Hepatocyte (in vitro differentiated cells): Measurements from ENCODE around the gene SH3GL3.

Experiments
- CTCF ChIP-seq: fragments of 200-600 bp; sonication (generic); IDR thresholded peaks from 2 replicates; pipeline ENCODE4 v1.5.1; 2016; ENCODE audit warnings: antibody characterized with exemption, mild to moderate bottlenecking; ENCODE audit not compliant: poor library complexity
- EZH2 ChIP-seq: fragments of 200-600 bp; sonication (generic); IDR thresholded peaks from 2 replicates; pipeline ENCODE4 v1.6.1; 2016; ENCODE audit warnings: antibody characterized with exemption, mild to moderate bottlenecking, borderline replicate concordance
- EZH2phosphoT487 ChIP-seq: fragments of 200-600 bp; sonication (generic); IDR thresholded peaks from one replicate; pipeline ENCODE4 v1.6.1; 2018; ENCODE audit warnings: antibody characterized with exemption, mild to moderate bottlenecking, low read depth, moderate library complexity; ENCODE audit not compliant: unreplicated experiment, severe bottlenecking

DNA sequence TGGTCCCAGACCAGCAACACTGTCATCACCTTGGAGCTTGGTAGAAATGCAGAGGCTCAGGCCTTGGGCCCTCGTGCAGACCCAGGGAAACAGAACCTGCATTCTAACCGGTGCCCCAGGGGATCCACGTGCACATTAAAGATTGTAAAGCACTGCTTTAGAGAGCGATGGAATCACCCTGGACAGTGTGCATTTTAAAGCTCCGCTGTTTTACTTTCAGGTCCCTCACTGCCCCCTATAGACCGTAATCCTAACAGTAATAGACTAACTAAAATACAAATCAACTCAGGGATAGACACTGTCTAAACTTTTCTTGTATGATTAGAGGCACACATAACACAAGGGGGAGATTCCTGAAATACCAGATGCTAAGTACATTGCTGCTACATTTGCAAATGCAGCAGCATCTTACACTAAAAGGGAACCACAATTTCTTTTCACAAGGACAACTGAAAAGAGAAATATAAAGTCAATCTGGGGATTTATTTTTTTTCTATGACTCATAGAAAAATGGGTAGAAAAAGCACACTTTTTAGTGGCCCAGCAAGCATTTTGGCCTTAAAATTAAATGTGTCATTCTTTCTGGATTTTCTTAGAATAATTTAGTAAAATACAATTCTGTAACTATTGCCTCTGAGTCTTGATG is 10.5 kb upstream of the SH3GL3 start:
- TF ChIP-seq CTCF, result peak; percentile 60
- TF ChIP-seq EZH2, result no peak
- TF ChIP-seq EZH2phosphoT487, result no peak
